HepG2 (cell line): Measurements from ENCODE around the gene PIP4K2C. TPM values are rescaled to one million over a fixed set of nuclear protein-coding genes. Genes with fewer than 3 reads are reported as not detected.

ENCODE experiments used
- ATAC-seq: fragments of 200-7000 bp; cut with Tn5 transposase; 3 replicates; pipeline ENCODE4 v1.9.1; 2020; ENCODE audit warnings: mild to moderate bottlenecking, moderate library complexity
- BruUV-seq: library from RNA; stranded (reverse); fragments of 400-500 nt; replicated peaks from 2 replicates; lab custom pipeline; 2021; lab: Mats Ljungman, UMichigan
- CTCF ChIA-PET: fragments of 300-600 bp; formaldehyde crosslinking; extraction: SDS; loops from one replicate; lab custom pipeline; 2021; ENCODE audit warnings: low total read pairs, inconsistent platforms, low intra/inter-chr PET ratio; lab: Yijun Ruan, JAX
- POLR2A ChIA-PET: fragments of 350-600 bp; sonication (Branson Sonifier 250); formaldehyde crosslinking; loops from one replicate; lab custom pipeline; 2020; ENCODE audit warnings: antibody characterized with exemption, inconsistent platforms; lab: Yijun Ruan, JAX
- DNase-seq: peaks from one replicate; pipeline ENCODE4 v3.0.0-alpha.2; 2015; ENCODE audit warnings: low spot score
- FAIRE-seq: peaks from 3 replicates; lab custom pipeline; 2011; peaks lifted over from hg19 to GRCh38; lab: Jason Lieb, UNC
- H2AFZ ChIP-seq: one replicate; pipeline ENCODE4 v1.6.1; 2011; ENCODE audit warnings: low read length, inconsistent platforms
- H3K27ac ChIP-seq: fragments of 300-600 bp; 3 replicates; pipeline ENCODE4 v1.8.0; 2011; ENCODE audit warnings: mixed run types, mild to moderate bottlenecking, mixed read lengths, low read length, inconsistent platforms; ENCODE audit not compliant: insufficient read depth; ENCODE audit errors: extremely low read length
- H3K27me3 ChIP-seq, 2 experiments: fragments of 200-600 bp in 1 of 2; 2 replicates in 1 of 2; 3 replicates in 1 of 2; pipeline versions ENCODE4 v1.6.0 to v1.8.0; 2011; ENCODE audit warnings: low read length in 2 of 2, mild to moderate bottlenecking in 2 of 2, moderate library complexity in 2 of 2, inconsistent platforms in 1 of 2; ENCODE audit not compliant: insufficient read depth in 2 of 2, control insufficient read depth in 1 of 2
- H3K36me3 ChIP-seq, 2 experiments: fragments of 200-600 bp in 1 of 2; replicated peaks in 1 of 2; 2 replicates in 1 of 2; 3 replicates in 1 of 2; pipeline versions ENCODE4 v1.5.1 to v1.8.0; 2011; ENCODE audit warnings: low read length in 2 of 2, inconsistent platforms in 1 of 2; ENCODE audit not compliant: insufficient read depth in 2 of 2, control insufficient read depth in 1 of 2
- H3K4me1 ChIP-seq: 2 replicates; pipeline ENCODE4 v1.5.1; 2012; ENCODE audit warnings: low read length, inconsistent platforms; ENCODE audit not compliant: insufficient read depth
- H3K4me2 ChIP-seq: 2 replicates; pipeline ENCODE4 v1.6.0; 2011; ENCODE audit warnings: low read depth, low read length, inconsistent platforms
- H3K4me3 ChIP-seq, 3 experiments: fragments of 200-600 bp in 1 of 3; sonication (generic), shearing (Covaris generic) in 1 of 3; replicated peaks in 1 of 3; 2 replicates each; pipeline ENCODE4 v1.5.1; 2011 to 2016; ENCODE audit warnings: low read length in 3 of 3, inconsistent platforms in 2 of 3, low read depth in 2 of 3, mild to moderate bottlenecking in 2 of 3, control low read depth in 1 of 3, mixed read lengths in 1 of 3; ENCODE audit not compliant: insufficient read depth in 1 of 3
- H3K79me2 ChIP-seq: one replicate; pipeline ENCODE4 v1.6.1; 2011; ENCODE audit warnings: low read length, inconsistent platforms; ENCODE audit not compliant: insufficient read depth
- H3K9ac ChIP-seq: 2 replicates; pipeline ENCODE4 v1.6.0; 2011; ENCODE audit warnings: mild to moderate bottlenecking, low read depth, low read length, inconsistent platforms; ENCODE audit not compliant: insufficient read depth
- H3K9me3 ChIP-seq: 2 replicates; pipeline ENCODE4 v1.5.1; 2012; ENCODE audit warnings: mild to moderate bottlenecking, low read length
- H4K20me1 ChIP-seq: 2 replicates; pipeline ENCODE4 v1.6.0; 2011; ENCODE audit warnings: inconsistent platforms, mild to moderate bottlenecking, low read length, moderate library complexity; ENCODE audit not compliant: insufficient read depth
- IRF1 ChIP-seq: sonication (generic); formaldehyde crosslinking; IDR thresholded peaks from 2 replicates; pipeline ENCODE4 v1.4.0; 2020; ENCODE audit warnings: low read depth, mild to moderate bottlenecking, missing genetic modification reagents
- IRF2 ChIP-seq: IDR thresholded peaks from 2 replicates; pipeline ENCODE4 v1.6.1; 2018; ENCODE audit warnings: missing genetic modification reagents, missing compliant biosample characterization
- KLF11 ChIP-seq: IDR thresholded peaks from 2 replicates; pipeline ENCODE4 v1.6.1; 2016; ENCODE audit warnings: missing compliant biosample characterization
- MEF2D ChIP-seq: sonication (generic); formaldehyde crosslinking; IDR thresholded peaks from 2 replicates; pipeline ENCODE4 v1.5.1; 2020; ENCODE audit warnings: mild to moderate bottlenecking, missing genetic modification reagents
- NONO ChIP-seq, 2 experiments: fragments of 450-650 bp in 1 of 2; sonication (generic) in 1 of 2; formaldehyde crosslinking in 1 of 2; IDR thresholded peaks in 1 of 2; conservative IDR thresholded peaks in 1 of 2; 2 replicates each; pipeline versions ENCODE4 v1.6.1 to v1.8.0; 2017 to 2022; ENCODE audit warnings: mild to moderate bottlenecking in 1 of 2, missing genetic modification reagents in 1 of 2, moderate library complexity in 1 of 2
- PCBP2 ChIP-seq: fragments of 200-400 bp; formaldehyde crosslinking; optimal IDR thresholded peaks from 2 replicates; pipeline ENCODE3; 2018; ENCODE audit warnings: low read length, low read depth; ENCODE audit not compliant: poor library complexity, severe bottlenecking
- RFX5 ChIP-seq: IDR thresholded peaks from 2 replicates; pipeline ENCODE4 v1.6.1; 2011; ENCODE audit warnings: low read depth, low read length, improper control_type of control experiment
- SNAPC4 ChIP-seq: sonication (generic); formaldehyde crosslinking; IDR thresholded peaks from 2 replicates; pipeline ENCODE4 v1.4.0; 2020; ENCODE audit warnings: mild to moderate bottlenecking, missing genetic modification reagents
- ZFP36 ChIP-seq: fragments of 150-350 bp; IDR thresholded peaks from 2 replicates; pipeline ENCODE4 v1.6.1; 2018; ENCODE audit warnings: borderline replicate concordance, low read length, low read depth; ENCODE audit not compliant: partially characterized antibody
- ZNF264 ChIP-seq: sonication (generic); formaldehyde crosslinking; IDR thresholded peaks from 2 replicates; pipeline ENCODE4 v1.4.0; 2020; ENCODE audit warnings: missing genetic modification reagents
- ZNF296 ChIP-seq: sonication (generic); formaldehyde crosslinking; conservative IDR thresholded peaks from 2 replicates; pipeline ENCODE4 v1.5.0; 2020; ENCODE audit warnings: mild to moderate bottlenecking, missing genetic modification reagents
- ZNF563 ChIP-seq: sonication (generic); formaldehyde crosslinking; IDR thresholded peaks from 2 replicates; pipeline ENCODE4 v1.8.0; 2022; ENCODE audit warnings: mild to moderate bottlenecking, moderate library complexity, missing genetic modification reagents
- ZNF770 ChIP-seq: sonication (generic); formaldehyde crosslinking; IDR thresholded peaks from 2 replicates; pipeline ENCODE4 v1.5.0; 2020; ENCODE audit warnings: mild to moderate bottlenecking, missing genetic modification reagents
- ZNF772 ChIP-seq: sonication (generic); formaldehyde crosslinking; IDR thresholded peaks from 2 replicates; pipeline ENCODE4 v1.5.0; 2020; ENCODE audit warnings: mild to moderate bottlenecking, missing genetic modification reagents
- ZSCAN20 ChIP-seq: sonication (generic); formaldehyde crosslinking; IDR thresholded peaks from 2 replicates; pipeline ENCODE4 v1.4.0; 2020; ENCODE audit warnings: missing genetic modification reagents, mild to moderate bottlenecking, borderline replicate concordance
- WGBS: methylation state at CpG from one replicate; pipeline ENCODE4 v1.1.6; 2017; ENCODE audit warnings: low lambda C conversion rate; 5-methylcytosine and 5-hydroxymethylcytosine counted together
- in situ Hi-C: cut with HindIII; loops from 2 replicates; pipeline ENCODE4 v1.10.0; 2017; ENCODE audit warnings: low pct_unique_long_range_greater_than_20kb; ENCODE audit not compliant: extremely low pct_ligation_motif_present
- intact Hi-C: fragments of 100-400 bp; cut with micrococcal nuclease; formaldehyde crosslinking; loops from one replicate; pipeline ENCODE4 v1.10.0; 2022; ENCODE audit not compliant: unreplicated experiment
- polyA plus RNA-seq, 8 experiments: library from polyadenylated mRNA; depleted of rRNA in 3 of 8; stranded (reverse) in 7 of 8; unstranded in 1 of 8; fragments of >200 nt; fragmentation: Illumina TruSeq in 4 of 8; extraction: Trizol in 4 of 8; gene quantifications; 2 replicates each; pipeline versions ENCODE4 v1.2.1 to v1.2.3, GENCODE V29; 2011 to 2016; ENCODE audit warnings: low read depth in 4 of 8, missing spikeins in 1 of 8, mixed read lengths in 1 of 8; ENCODE audit not compliant: insufficient read depth in 1 of 8
- total RNA-seq, 5 experiments: library from RNA; depleted of rRNA; stranded (reverse); fragments of >200 nt; fragmentation: Illumina TruSeq; extraction: Trizol; gene quantifications; 2 replicates each; pipeline ENCODE4 v1.2.3, GENCODE V29; 2016; ENCODE audit warnings: low read depth in 1 of 5

PIP4K2C gene
- total and polyA plus RNA-seq, 2 of the 13 experiments (the other 11 are each of a cell fraction or from before 2014, with no cell fraction given) = 23.3 to 26.4 TPM

DNA sequence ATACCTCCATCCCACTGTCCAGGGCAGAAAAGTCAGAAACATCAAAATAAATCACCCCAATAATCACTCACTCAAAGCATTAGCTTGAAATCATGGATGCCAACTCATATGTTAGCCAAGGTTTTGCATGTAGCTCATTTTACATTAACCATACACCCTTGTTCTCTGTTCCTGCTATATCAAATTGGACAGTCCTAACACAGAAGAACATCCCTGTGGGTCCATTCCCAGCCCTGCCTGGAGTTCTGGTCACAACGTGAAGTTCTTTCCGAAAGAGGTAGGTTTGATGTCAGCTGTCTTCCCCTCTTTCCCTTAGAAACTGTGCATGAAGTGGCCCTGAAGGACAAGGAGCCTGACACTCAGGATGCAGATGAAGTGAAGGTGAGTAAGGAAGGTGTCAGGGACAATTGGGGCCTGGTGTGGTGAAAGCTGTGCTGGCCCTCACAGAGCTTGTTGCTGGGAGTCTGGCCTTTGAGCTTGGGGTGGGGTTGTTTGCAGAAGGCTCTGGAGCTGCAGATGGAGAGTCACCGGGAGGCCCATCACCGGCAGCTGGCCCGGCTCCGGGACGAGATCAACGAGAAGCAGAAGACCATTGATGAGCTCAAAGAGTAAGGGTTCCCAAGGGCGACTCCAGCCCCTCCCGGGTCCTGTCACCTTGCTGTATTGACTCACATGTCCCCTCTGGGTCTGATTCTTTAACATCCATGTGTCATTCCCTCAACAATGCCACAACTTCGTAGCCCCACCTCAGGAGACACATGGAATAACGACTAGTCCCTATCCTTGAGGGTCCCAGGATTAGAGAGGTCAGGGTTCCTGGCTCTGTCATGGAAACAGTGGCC is 15.0 kb upstream of the PIP4K2C start:
- intact Hi-C loops = loop anchor here (1.0 kb wide), 1 partner anchor 30 kb away; no protein-coding TSS in a partner anchor
- DNase-seq = peak; percentile 87
- Histone ChIP-seq H3K9ac (peak overlapping the region; percentile 72), H3K4me1 (peaks cover 71% of the 10 kb centered on the region), H2AFZ (no peak overlapping the region), H4K20me1 (no peaks in the 10 kb centered on the region), H3K27ac (peak overlapping the region; percentile 99), H3K4me2 (peak overlapping the region; percentile 90), H3K9me3 (no peaks in the 10 kb centered on the region), H3K79me2 (peaks cover 10% of the 10 kb centered on the region), H3K36me3 (peaks cover 0 to under 1% of the 10 kb centered on the region in 2 experiments; a peak in 1 of 5 replicates), H3K4me3 (peak overlapping the region; percentile 33 to 66 (median 36); a peak in 5 of 6 replicates), H3K27me3 (no peaks in the 10 kb centered on the region)
- ChIA-PET CTCF (no interaction called here), POLR2A (interaction anchor here (0.8 to 4.4 kb wide), 25 partner anchors 10 to 169 kb away, joined by 3 to 40 read pairs (median 5); partner anchors contain the start of genes ARHGEF25, B4GALNT1, DCTN2 and DDIT3)
- BruUV-seq = TSS peak; percentile 44
- 2% methylated on average over 5 of the region's 12 CpGs for WGBS
- FAIRE-seq = peak; percentile 55
- in situ Hi-C loops = no loop called here
- ATAC-seq = peak; percentile 89
- TF ChIP-seq KLF11 (CRISPR knock-in tag) = 0 out of 2 replicates have a peak, but pooled peaks have one; percentile 20
- TF ChIP-seq ZFP36 = no peak
- peak; percentile 64; the same call in 1 of the 2 replicates for TF ChIP-seq ZNF264
- TF ChIP-seq SNAPC4 (CRISPR knock-in tag) = peak; percentile 26; the same call in 1 of the 2 replicates
- TF ChIP-seq ZNF296 (CRISPR knock-in tag) = no peak
- no peak for TF ChIP-seq NONO (IDR thresholded peaks at IDR 0.05)
- peak; percentile 70; the same call in 1 of the 2 replicates for TF ChIP-seq NONO (CRISPR knock-in tag; conservative IDR thresholded peaks at IDR 0.05)
- TF ChIP-seq ZNF563 (CRISPR knock-in tag) = no peak
- TF ChIP-seq RFX5 = no peak
- no peak for TF ChIP-seq IRF2 (CRISPR knock-in tag)
- TF ChIP-seq ZNF770 (CRISPR knock-in tag) = peak; percentile 58
- peak; percentile 43 for TF ChIP-seq MEF2D (CRISPR knock-in tag)
- TF ChIP-seq ZSCAN20 (CRISPR knock-in tag) = no peak
- TF ChIP-seq PCBP2 = no peak
- TF ChIP-seq ZNF772 (CRISPR knock-in tag) = peak; percentile 96
- no peak for TF ChIP-seq IRF1 (CRISPR knock-in tag)
